GM18526 (cell line): ENCODE measurements around the gene SMCO2.

Source experiments
- POLR2A ChIP-seq: IDR thresholded peaks from 3 replicates; pipeline ENCODE4 v1.6.1; 2011; ENCODE audit not compliant: insufficient read length; ENCODE audit errors: extremely low read depth

Gene SMCO2

DNA sequence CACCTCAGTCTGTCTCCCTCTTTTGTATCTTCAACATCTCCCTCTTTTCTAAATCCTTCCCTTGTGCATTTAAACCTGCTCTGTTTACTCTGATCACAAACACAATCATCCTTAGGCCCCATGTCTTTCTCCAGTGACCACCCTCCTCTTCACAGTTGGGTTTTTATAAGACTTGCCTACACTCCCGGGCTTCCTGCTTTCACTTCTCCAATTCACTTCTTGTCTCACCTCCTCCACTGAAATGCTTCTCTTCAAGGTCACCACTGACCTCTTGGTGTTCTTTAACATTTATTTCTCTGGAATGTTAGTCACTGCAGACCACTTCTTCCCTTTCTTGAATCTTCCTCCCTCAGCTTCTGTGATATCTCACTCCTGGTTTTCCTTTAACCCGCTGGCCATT lies 8.7 kb upstream of the SMCO2 start:
- TF ChIP-seq POLR2A = no peak

DNA sequence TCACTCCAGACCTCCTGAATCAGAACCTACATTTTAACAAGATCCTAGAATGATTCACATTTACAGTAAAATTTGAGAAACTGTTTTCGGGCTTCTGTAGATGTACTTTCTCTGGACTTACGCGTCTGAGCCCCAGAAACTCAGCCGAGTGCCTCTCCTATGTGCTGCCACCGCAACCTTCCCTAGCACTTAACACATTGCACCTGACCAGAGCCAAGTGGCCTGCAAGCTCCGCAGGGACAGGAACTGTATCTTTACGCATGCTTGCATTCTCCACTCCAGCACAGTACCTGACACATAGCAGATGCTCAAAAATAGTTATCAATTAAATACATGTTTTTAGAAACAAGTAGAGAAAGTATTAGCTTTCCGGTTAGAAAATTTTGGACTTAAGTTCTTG lies 1.2 kb downstream of the SMCO2 start:
- TF ChIP-seq POLR2A = no peak

DNA sequence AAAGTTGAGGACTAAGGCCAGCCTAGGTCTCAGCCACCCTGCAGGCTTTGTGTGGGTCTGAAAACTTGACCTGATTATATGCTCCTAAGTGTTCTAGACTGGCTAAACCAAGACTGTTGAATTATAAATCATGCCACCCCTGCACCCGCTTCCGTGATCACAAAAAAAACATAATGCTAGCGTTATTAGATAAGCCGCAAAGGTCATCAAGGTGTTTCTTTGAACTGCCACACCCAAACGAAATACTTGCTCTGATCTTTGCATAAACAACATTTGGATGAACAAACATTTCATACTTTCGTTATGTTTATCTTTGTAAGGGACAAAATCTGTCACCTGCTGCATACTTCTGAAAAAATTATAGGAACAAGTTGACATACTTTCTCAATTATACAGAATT lies 2.5 kb downstream of the SMCO2 start:
- no peak for TF ChIP-seq POLR2A

DNA sequence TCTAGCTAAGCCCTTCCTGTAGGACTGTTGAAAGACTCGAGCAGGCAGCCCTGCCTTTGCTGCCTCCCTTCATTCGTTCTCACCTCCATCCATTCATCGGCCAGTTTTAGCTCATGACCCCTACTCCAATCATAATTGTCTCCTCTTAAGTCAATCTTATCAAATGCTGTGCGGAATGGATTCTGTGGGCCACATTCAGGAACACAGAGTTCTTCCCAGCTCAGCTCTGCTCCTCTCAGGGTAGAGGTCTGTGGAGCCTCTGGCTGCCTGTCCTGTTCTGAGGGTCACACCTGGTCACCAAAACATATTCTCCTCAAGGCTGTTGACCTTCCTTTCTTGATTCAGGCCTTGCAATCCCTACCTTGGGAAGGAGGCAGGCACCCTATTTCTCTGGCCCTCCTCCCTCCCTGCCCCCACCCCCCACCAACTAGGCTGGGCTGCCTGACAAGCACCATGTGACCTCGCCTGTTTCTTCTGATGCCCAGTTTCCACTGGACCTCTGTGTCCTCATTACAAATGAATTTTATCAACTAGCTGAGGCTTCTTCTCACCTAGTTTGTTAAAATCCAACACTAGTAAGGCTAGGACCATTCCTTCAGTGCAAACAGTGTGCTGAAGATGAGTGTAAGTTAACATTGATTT lies 3.5 kb downstream of the SMCO2 start:
- no peak for TF ChIP-seq POLR2A

DNA sequence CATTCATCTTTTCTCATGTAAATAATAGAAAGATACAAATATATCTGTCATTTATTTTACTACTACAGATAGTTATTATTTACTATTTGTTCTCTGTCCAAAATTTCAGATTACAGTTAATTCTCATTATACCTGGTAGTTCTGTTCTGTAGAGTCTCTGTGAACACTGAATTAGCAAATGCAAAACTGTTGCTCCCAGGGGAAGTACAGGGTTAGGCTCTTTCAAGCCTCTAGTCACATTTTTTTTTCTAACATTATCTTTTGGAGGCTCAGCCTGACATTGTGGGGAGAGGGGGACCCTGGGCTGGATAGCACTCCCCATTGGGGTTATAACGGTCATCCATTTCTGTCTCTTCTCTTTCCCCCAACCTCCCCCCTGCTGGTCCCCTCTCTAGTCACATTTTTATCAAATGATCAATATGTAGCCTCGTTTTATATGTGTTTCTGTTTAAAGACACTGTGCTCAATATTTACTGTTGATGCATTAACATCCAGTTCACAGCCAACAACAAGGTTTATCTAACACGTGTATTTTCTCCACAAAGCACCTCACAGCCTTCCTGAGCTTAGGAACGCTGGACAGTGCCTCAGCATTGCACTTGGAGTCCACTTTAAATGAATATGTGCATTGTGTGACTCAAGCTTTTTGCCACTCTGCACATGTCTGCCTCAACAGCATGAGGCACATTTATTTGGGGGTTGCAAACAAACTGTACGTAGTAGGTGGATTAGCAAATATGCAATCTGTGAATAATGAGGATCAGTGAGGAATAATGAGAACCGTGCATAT lies 4.7 kb downstream of the SMCO2 start:
- TF ChIP-seq POLR2A = no peak

DNA sequence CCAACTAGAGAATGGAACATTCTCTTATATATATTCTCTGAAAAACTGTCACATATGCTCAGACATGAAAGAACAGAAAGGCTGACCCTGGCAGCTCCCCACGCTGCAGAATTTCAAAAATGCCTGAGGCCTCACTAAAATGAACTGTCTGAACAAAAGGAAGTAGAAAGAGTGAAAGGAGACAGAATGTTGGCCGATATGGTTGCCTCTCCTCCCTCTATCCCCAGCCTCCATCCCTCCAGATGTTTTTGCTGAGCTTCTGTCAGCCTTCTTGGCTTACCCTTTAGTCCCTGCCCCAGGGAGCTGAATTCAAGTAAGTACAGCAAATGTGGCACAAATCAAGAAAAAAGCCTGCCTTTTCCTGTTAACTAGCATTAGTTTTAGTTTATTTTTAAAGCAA lies 6.9 kb downstream of the SMCO2 start:
- no peak for TF ChIP-seq POLR2A

DNA sequence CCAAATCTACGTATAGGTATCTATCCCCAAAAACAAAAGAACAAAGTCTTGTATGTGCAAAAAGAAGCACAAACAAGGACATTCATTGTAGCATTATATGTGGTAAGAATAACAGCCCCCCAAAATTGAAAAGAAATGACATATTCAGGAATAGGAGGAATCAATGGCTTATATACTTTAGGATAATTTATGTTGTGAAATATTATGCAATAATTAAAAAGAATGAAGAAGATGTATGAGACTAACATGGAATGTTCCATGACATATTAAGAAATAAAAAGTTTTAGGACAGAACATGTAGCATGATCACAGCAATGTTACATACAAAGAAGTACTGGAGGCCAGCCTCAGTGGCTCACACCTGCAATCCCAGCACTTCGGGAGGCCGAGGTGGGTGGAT lies 9.1 kb downstream of the SMCO2 start:
- no peak for TF ChIP-seq POLR2A

DNA sequence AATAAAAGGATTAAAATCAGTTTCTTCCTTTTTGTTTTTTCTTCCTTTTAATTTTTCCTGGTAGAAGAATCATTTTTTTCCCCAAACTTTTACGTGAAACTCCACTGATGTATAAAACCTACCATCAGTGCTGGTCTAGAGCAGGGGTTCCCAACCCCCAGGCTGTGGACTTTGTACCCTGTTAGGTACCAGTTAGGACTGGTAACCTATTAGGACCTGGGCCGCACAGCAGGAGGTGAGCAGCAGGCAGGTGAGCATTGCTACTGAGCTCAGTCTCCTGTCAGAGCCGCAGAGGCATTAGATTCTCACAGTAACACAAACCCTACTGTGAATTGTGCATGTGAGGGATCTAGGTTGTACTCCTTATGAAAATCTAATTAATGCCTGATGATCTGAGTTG lies 10.1 kb downstream of the SMCO2 start:
- no peak for TF ChIP-seq POLR2A

DNA sequence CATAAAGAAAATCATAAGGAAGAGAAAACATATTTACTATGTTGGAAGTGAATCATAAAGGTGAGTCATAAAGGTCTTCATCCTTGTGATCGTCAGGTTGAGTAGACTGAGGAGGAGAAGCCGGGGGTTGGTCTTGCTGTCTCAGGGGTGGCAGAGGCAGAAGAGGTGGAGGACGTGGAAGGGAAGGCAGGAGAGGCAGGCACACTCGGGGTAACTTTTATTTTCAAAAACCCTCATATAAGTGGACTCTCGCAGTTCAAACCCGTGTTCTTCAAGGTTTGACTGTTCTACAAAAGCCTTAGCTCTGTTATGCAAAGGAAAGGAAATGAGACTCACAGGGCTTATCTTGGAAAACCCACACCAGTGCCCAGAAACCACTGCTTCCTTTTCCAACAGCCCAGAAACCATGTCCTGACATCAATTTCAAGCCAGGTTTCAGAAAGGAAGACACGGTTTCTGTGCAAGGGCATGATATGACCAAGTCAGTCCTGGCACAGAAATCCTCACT lies 14.0 kb downstream of the SMCO2 start:
- no peak for TF ChIP-seq POLR2A

DNA sequence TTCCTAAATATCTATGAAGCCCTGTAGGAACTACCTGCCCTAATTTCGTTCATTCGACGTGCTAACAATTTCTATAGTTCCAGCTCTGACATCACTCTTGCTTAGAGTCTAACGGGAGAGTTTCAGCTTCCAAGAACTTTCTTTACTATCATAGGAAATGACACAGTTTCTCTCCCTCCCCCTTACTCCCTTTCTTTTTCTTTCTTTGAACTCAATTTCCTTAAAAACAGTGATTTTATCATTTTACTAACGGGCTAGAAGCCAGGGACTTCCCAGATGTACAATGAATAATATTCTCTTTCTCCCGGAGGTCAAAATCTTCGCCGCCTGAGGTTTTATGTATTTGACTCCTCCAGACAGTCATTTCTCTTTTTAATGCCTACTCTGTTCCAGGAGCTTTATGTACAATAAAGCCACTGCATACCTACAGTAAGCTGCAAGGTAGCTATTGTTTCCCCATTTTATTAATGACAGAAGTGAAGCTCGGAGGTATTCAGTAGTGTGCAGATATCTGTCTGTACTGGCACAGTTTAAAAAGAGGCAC lies 15.7 kb downstream of the SMCO2 start:
- TF ChIP-seq POLR2A = no peak

DNA sequence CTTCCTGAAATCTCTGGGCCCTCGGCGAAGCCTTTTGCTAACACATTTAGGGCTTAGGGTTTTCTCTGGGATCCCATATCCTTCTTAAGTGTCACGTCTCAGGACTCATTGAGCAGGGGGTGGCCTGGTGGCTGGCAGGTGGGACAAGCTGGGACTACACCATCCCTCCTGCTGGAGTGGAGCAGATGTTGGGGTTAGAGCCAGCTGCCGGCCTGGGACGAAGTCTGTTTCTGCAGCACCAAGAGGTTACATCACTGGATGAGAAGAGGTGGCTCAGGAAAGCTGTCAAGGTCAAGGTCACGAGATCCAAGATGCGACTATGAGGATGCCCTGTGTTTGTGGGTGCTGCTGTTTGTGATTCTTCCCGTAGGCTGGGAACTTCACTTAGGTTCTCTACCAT lies 16.3 kb downstream of the SMCO2 start:
- no peak for TF ChIP-seq POLR2A

DNA sequence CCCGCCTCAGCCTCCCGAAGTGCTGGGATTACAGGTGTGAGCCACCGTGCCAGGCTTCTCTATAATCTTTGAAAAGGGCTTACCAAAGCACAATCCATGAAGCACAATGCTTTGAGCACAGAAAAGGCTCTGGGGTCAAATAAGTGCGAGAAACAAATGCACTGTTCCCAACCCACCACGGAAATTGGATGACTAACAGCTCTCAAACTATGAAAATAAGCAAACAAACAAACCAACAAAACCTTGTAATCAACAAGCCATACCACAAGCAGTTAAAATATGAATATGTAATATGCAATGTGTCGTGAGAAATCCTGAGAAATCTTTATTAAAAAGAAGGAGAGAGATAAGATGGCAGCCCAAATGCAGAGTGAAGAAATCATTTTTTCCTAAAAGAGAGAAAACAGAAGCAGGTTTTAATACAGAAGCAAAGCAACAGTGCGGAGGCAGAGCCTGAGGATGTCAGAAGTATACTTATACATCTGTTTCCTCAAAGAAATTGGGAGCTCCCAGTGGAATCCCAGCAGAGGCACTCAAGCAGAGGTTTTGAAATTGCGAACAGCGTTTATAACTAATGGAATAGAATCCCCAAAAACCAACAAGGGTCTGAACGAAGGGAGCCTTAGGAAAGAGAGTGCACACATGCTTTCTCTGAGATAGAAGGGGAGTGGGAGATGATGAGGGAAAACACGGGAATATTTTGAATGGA lies 17.1 kb downstream of the SMCO2 start:
- TF ChIP-seq POLR2A = no peak

DNA sequence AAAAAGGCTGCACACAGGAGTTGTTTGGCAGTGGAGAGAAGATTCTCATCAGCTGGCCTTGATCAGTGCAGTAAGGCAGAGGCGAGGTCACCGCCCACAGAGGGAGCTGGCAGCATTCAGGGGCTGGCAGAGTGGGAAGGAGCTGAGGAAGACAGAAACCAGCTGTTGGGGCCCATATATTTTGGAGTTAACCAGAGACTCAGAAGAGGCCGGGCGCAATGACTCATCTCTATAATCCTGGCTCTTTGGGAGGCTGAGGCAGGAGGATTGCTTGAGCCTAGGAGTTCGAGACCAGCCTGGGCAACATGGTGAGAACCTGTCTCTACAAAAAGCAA lies 17.7 kb downstream of the SMCO2 start:
- TF ChIP-seq POLR2A = no peak

DNA sequence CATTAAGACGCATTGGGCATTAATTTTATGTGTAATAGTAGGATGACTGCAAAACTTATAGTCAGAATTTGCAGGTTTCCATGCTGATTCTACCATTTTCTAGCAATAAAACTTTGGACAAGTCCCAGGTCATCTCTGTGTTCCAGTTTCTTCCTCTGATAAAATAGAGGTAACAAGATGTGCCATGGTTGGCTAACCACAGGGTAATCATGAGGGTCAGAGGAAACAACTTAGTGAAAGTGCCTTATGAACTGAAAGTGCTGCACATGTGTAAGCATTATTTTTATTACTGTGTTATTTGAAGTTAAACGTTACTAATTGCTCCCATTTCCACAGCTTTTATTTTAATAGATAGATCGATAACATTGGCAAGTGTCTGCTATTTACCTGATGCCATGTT lies 21.1 kb downstream of the SMCO2 start:
- TF ChIP-seq POLR2A = no peak

DNA sequence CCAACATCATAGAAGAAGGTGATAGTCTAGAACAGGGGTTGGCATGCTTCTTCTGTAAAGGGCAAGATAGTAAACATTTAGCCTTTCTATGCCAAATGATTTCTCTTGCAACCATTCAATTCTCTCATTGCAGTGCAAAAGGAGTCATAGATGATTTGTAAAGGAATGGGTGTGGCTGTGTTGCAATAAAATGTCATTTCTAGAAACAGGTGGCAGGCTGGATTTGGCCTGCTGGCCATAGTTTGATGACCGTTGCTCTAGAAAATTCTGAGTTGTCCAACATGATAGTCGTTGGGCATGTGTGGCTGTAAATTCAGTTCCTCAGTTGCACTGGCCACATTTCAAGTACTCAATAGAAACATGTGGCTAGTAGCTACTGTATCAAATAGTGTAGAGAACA lies 21.7 kb downstream of the SMCO2 start:
- TF ChIP-seq POLR2A = no peak

DNA sequence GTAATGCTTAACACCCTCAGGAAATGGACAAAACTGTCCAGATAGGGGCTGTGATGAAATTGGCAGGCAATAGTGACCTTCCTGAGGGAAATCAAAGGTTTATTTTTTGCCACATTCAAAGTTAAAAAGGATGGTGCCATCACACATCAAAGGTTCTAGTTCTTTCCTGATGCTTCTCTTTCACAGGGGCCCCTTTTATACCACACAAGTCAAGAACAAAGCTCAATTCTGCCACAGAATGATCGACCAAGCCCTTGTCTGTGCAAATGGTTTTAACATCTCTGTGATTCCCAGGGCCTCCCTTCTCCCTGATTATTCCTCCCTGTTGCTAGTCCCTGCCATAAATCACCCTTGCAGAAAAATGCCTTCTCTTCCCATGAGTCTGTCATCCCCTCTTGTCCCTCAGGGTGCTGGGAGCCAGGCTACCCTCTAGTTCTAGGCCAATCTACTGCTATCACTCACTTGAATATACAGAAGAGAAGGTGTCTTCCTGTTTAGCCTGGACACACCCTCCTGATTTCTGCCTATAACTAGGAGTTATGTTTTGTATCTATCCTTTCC lies 22.7 kb downstream of the SMCO2 start:
- no peak for TF ChIP-seq POLR2A
